GM19438 (cell line): Measurements from ENCODE around the gene RASGRP1.
"Not testable (repeated sequence)": the region's sequence is repeated elsewhere in the genome, so short reads cannot be mapped to it uniquely, and the experiment has no call there.

Source experiments
- ATAC-seq: cut with Tn5 transposase; IDR thresholded peaks from one replicate; pipeline ENCODE4 v1.9.1; 2021; ENCODE audit warnings: low read depth; ENCODE audit not compliant: unreplicated experiment

RASGRP1 gene

GRCh38 chr15:38564557-38565286 lies at the start of gene RASGRP1:
RASGRP1 (minus strand) TSS chr15:38564814; CDS start chr15:38564628, 186 bp downstream.
- peak; percentile 58 for ATAC-seq

- ATAC-seq = no peak
These were observed 48.5 kb upstream of the RASGRP1 start for GRCh38 chr15:38613085-38613484.

- no peak for ATAC-seq
These were observed 47.7 kb upstream of the RASGRP1 start for GRCh38 chr15:38612159-38612863.

- ATAC-seq = no peak
These were observed 46.6 kb upstream of the RASGRP1 start for GRCh38 chr15:38611228-38611627.

- no peak for ATAC-seq
These were observed 46.1 kb upstream of the RASGRP1 start for GRCh38 chr15:38610748-38611147.

GRCh38 chr15:38609097-38609738 lies 44.6 kb upstream of the RASGRP1 start:
- ATAC-seq = no peak

- no peak for ATAC-seq
These were observed 44.1 kb upstream of the RASGRP1 start for GRCh38 chr15:38608682-38609081.

GRCh38 chr15:38605744-38606143 lies 41.1 kb upstream of the RASGRP1 start:
- no peak for ATAC-seq

GRCh38 chr15:38603672-38604071 lies 39.1 kb upstream of the RASGRP1 start:
- no peak for ATAC-seq

GRCh38 chr15:38602910-38603670 lies 38.5 kb upstream of the RASGRP1 start:
- no peak for ATAC-seq

- no peak for ATAC-seq
These were observed 35.6 kb upstream of the RASGRP1 start for GRCh38 chr15:38600236-38600635.

- ATAC-seq = no peak
These were observed 34.1 kb upstream of the RASGRP1 start for GRCh38 chr15:38598749-38599148.

- no peak for ATAC-seq
These were observed 32.7 kb upstream of the RASGRP1 start for GRCh38 chr15:38597219-38597800.

GRCh38 chr15:38593524-38593923 lies 28.9 kb upstream of the RASGRP1 start:
- no peak for ATAC-seq

- ATAC-seq = no peak
These were observed 24.9 kb upstream of the RASGRP1 start for GRCh38 chr15:38589502-38589901.

GRCh38 chr15:38588672-38589071 lies 24.1 kb upstream of the RASGRP1 start:
- ATAC-seq = no peak

GRCh38 chr15:38587214-38587613 lies 22.6 kb upstream of the RASGRP1 start:
- no peak for ATAC-seq

- not testable (repeated sequence) for ATAC-seq
These were observed 21.4 kb upstream of the RASGRP1 start for GRCh38 chr15:38586005-38586404.

GRCh38 chr15:38578626-38579025 lies 14.0 kb upstream of the RASGRP1 start:
- no peak for ATAC-seq

- ATAC-seq = no peak
These were observed 12.9 kb upstream of the RASGRP1 start for GRCh38 chr15:38577424-38577987.
